Fibroblast of skin of left biceps (primary cell): ENCODE measurements around the gene BICC1.
A peak's percentile ranks its signal among the peaks of the same experiment; 100 is the strongest.
"Not testable (repeated sequence)": the region's sequence is repeated elsewhere in the genome, so short reads cannot be mapped to it uniquely, and the experiment has no call there.

Experiments used
- DNase-seq, 2 experiments: peaks; one replicate each; pipeline ENCODE4 v3.0.0-alpha.2; 2013; ENCODE audit warnings: low read depth in 2 of 2

BICC1 gene

DNA sequence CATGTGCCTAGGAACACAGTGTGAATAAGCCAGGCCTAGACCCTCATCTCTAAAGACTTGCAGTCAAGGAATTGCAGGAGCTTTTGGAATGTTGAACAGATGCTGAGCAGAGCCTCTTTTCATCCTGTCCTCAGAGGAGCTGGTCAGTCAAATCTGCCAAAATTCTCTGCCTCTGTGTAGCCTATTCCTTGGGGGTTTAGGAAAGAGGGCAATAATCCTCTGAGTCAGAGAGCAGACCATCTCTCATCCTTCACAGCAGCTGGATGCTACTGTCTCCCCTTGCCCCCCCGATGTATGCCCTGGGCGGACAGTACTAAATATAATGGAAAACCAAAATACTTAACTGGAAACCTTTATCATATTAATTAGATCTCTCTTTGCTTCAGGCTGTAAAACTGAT is 52.6 kb downstream of the BICC1 start:
- peak; percentile 34 to 39 for DNase-seq

GRCh38 chr10:58567652-58568051 is 55.0 kb downstream of the BICC1 start:
- no peak for DNase-seq

GRCh38 chr10:58568428-58568935 is 55.8 kb downstream of the BICC1 start:
- no peak for DNase-seq

GRCh38 chr10:58570307-58570723 is 57.6 kb downstream of the BICC1 start:
- DNase-seq = peak in 1 of 2 experiments; percentile 44

- no peak for DNase-seq
These were observed 58.3 kb downstream of the BICC1 start for GRCh38 chr10:58570979-58571378.

- DNase-seq = no peak
These were observed 60.5 kb downstream of the BICC1 start for GRCh38 chr10:58573144-58573543.

DNA sequence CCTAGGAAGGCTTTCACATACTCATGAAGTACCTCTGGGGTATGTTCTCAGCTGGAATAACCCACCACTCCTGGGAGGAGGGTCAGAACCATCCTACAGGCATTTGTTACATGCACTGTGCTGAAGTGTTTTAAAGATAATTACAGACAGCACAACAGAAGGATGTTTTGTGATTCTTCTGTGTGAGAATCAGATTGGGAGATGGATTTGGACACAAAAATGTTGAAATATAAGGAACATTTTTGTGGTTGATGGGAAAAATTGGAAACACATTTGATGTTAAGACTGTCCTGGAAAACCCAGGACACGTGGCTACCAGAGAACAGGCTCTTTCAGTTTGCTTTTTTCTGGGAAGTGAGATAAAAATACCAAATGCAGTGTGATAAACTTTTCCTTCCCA is 61.4 kb downstream of the BICC1 start:
- peak; percentile 81 to 84 for DNase-seq

DNA sequence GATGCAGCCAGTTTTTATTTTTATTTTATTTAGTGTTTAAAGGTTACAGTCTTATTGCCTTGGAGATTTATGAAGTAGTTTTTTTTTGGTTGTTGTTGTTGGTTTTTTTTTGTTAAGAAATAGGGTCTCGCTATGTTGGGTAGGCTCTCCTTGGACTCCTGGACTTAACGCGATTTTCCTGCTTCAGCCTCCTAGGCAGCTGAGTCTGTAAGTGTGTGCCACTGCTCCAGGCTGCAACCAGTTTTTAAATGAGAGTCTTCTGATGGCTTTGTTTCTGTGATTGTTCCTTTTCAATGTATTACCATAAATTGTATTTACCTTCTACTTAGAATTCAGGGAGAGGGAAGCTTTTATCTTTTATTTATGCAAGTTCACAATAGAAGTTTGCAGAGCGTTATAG is 62.8 kb downstream of the BICC1 start:
- DNase-seq = no peak

DNA sequence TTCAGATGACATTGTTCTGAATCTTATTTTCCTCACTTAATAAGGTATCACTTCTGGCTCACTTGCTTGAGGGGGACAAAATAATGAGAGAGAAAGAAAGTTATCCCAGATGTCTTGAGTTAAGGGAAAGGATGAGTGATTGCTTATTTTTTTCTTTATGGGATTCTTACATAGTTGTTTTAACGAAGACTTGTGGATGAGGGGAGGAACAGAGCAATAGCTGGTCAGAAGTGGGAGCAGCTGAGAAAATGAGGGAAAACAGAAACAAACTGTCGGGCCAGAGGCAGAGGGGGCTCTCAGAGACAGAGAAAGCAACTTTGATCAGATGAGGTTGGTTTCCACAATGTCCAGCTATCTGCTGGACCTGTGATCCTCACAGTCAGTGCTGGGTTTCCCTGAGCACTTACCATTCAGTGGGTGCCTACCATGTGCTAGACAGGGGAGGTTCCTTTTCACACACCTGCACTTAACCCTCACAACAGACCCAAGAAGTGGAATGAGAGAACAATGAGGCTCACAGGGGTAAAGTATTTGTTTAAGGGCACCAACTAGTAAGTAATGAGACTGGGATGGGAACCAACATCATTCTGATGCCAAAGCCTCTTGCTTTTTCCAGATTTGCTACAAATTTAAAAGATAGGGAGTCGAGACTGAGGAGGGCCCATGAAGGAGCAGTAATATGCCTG is 64.2 kb downstream of the BICC1 start:
- DNase-seq = peak in 1 of 2 experiments; percentile 33

DNA sequence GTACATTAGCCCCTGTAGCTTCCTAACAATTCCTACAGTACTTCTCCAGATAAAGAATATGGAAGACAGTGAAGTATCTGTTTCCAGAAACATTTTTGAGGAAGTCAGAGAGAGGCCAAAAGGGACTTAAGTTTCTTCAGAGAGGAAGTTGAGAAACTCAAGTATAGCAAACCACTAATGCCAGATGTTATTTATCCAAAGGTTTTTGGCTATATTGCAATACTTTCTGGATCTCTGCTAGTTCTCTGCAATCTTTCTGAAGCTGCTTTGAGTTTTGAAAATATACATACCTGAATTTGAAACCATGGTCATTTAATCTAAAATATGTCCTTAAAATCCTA is 64.7 kb downstream of the BICC1 start:
- peak; percentile 70 to 73 for DNase-seq

- DNase-seq = no peak
These were observed 65.7 kb downstream of the BICC1 start for GRCh38 chr10:58578366-58578765.

- no peak for DNase-seq
These were observed 66.5 kb downstream of the BICC1 start for GRCh38 chr10:58579011-58579655.

GRCh38 chr10:58582045-58582444 is 69.4 kb downstream of the BICC1 start:
- no peak for DNase-seq

- no peak for DNase-seq
These were observed 72.8 kb downstream of the BICC1 start for GRCh38 chr10:58585435-58585834.

GRCh38 chr10:58586282-58587245 is 73.9 kb downstream of the BICC1 start:
- DNase-seq = no peak

GRCh38 chr10:58587676-58588075 is 75.0 kb downstream of the BICC1 start:
- no peak for DNase-seq

DNA sequence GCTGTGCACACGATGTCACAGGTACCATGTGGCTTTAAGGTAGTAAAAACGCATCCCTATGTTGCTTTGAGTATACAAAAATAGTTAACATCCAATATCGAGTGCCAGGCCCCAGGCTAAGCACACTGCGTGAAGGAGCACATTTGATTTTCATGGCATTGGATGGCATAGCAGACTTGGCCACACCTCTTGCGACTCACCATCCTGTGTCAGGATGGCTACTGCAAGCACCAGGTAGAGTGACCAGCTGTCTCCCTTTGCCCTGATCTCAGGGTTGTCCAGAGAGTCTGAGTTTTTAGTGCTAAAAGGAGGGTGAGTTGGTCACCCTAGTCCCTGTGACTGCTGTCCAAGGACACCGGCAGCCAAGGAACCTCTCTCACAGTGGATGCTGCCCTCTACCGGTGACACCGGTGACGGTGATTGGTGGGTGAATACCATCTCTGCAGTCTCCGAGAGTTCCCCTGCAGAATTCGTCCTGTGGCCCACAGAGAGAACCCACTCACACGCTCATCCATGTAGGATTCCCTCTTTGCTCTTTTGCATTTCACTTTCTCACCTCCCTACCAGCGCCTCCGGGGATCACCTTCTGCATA is 76.1 kb downstream of the BICC1 start:
- no peak for DNase-seq

- DNase-seq = peak; percentile 88 to 90
These were observed 77.6 kb downstream of the BICC1 start for GRCh38 chr10:58590152-58590840.

- DNase-seq = no peak
These were observed 78.3 kb downstream of the BICC1 start for GRCh38 chr10:58590924-58591323.

DNA sequence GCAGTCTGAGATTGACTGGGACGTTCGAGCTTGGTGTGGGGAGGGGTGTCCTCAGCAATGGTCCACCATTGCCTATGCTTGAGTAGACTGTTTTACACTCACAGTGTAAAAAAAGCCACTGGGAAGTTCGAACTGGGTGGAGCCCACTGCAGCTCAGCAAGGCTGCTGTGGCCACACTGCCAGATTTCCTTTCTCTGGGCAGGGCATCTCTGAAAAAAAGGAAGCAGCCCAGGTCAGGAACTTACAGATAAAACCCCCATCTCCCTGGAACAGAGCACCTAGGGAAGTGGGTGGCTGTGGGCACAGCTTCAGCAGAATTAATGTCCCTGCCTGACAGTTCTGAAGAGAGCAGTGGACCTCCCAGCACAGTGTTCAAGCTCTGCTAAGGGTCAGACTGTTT is 80.3 kb downstream of the BICC1 start:
- no peak for DNase-seq

- not testable (repeated sequence) for DNase-seq
These were observed 84.5 kb downstream of the BICC1 start for GRCh38 chr10:58597211-58597610.
